Non-pigmented ciliary epithelial cell (primary cell): ENCODE measurements around the gene DUSP15.
A peak's percentile ranks its signal among the peaks of the same experiment; 100 is the strongest.

ENCODE experiments used
- DNase-seq: peaks from one replicate; pipeline ENCODE4 v3.0.0-alpha.2; 2010; ENCODE audit warnings: low read depth

Gene DUSP15

GRCh38 chr20:31894980-31895675 is 24.8 kb upstream of the DUSP15 start:
- peak; percentile 9 for DNase-seq

- DNase-seq = no peak
Measured at GRCh38 chr20:31890646-31891045, 20.3 kb upstream of the DUSP15 start.

DNA sequence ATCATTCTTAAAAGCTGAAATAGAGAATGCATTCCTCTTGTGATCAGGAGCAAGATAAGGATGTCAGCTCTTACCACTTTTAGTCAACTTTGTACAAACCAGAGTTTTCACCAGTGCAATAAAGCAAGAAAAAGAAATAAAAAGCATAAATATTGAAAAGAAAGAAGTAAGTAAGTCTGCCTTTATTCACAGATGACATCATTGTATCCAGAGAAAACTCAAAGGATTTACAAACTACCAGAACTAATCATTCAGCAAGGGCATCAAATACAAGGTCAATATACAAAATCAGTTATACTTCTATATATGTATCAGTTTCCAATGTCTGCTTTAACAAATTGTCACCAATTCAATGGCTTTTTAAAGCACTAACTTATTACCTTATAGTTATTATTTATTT is 13.5 kb upstream of the DUSP15 start:
- no peak for DNase-seq

- DNase-seq = no peak
Measured at GRCh38 chr20:31881945-31882344, 11.6 kb upstream of the DUSP15 start.

DNA sequence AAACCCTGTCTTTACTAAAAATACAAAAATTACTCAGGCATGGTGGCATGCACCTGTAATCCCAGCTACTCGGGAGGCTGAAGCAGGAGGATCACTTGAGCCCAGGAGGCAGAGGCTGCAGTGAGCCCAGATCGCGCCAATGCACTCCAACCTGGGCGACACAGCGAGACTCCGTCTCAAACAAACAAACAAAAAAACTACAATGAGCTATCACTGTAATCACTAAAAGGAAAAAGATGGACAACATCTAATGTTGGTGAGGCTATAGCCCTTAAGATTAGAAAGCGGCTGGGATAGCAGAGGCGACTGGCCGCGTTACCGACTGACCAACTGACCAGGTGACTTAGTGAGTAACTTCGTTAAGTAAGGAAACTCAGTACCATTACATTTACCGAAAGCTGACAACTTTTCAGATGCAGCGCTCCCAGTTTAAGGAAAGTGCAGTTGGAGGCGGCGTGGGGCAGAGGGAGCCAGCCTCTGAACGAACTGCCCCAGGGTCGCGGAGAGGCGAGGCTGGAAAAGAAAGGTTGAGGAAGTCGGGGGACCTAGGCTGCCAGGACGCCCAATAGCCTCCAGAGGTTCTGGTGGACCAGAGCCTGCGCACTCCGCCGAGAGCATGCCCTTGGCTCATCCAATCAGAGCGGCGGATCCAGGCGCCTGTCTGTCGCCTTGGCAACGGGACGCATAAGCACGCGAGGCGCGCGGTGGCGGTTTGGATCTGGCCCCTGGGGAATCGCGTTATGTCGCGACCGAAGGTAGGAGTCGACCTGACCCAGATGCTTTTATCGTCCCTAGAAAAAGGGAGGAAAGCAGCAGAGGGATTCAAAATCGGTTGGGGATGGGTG is 9.0 kb upstream of the DUSP15 start:
- DNase-seq = peak; percentile 71

- no peak for DNase-seq
Measured at GRCh38 chr20:31877684-31878083, 7.4 kb upstream of the DUSP15 start.

DNA sequence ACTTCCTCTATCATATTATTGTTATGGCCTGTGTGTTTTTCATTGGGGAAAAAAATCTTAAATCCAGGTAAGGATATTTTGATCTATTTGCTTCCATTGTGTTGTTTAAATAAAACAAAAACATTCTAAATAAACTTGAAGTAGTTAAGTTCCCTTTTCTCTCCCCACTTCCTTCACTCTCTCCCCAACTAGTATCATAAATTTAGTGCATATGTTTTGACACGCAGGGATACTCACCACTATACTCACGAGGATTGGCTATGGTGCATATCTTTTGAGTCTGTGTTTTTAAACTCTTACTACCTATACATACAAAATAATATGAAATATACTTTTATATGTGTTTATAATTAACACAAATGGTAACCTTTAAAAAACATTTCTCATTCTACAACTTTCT is 5.3 kb upstream of the DUSP15 start:
- DNase-seq = no peak

- no peak for DNase-seq
Measured at GRCh38 chr20:31872406-31872805, 2.1 kb upstream of the DUSP15 start.

GRCh38 chr20:31871618-31871954 is 1.3 kb upstream of the DUSP15 start:
- no peak for DNase-seq

GRCh38 chr20:31870726-31871617 is 645 bp upstream of the DUSP15 start:
- no peak for DNase-seq

GRCh38 chr20:31869673-31869941 is 720 bp downstream of the DUSP15 start:
- no peak for DNase-seq

GRCh38 chr20:31868853-31869672 is 1.3 kb downstream of the DUSP15 start:
- DNase-seq = no peak

DNA sequence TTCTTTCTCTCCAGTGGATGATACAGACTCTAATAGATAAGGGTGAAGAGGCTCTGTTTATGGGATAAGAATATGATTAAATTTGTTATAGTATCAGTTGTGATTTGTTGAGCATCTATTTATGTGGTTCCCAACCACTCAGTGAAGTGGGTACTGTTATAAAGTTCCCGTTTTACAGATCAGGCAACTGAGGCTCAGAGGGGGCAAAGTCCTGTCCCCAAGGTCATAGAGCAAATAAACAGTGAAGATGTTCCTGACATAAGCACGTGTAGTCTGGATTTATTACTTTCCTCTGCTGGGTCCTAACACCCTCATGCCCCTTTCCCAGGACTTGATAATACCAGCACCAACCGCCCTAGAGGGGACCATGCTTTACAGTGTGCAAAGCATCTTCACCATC is 4.1 kb downstream of the DUSP15 start:
- no peak for DNase-seq

GRCh38 chr20:31864521-31865400 is 5.6 kb downstream of the DUSP15 start:
- no peak for DNase-seq

DNA sequence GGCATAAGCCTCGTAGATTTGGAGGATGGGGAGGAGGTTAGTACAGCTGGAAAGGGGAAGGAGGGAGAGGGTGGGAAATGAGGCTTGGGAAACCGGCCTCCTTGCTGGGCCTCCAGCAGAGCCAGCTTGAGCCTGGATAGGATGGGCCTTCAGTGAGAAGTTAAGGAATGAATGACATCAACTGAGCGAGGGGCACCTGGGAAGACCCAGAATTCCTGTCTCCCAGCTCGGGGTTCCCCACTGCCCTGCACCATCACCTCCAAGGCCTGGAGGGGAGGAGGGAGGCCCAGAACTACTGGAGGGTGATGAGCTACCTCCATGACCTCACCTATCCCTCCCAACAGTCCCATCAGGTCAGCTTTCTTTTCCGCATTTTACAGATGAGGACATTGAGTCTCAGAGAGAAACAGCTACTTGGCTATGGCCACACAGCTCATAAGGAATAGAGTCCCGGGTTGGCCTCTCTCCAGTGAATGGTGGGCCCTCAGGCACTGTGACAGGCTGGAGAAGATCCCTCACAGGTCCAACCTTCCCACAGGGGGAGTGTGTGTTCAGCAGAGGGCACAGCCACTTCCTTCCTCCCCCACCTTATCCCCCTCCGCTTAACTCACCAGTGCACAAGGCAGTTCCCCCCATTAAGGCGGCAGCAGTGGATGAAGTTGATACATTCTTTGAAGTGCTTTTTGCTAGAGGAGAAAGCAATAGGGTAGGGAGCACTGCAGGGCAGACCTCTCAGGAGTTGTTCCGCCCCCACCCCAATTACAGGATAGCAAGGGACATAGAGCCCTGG is 6.8 kb downstream of the DUSP15 start:
- DNase-seq = no peak

DNA sequence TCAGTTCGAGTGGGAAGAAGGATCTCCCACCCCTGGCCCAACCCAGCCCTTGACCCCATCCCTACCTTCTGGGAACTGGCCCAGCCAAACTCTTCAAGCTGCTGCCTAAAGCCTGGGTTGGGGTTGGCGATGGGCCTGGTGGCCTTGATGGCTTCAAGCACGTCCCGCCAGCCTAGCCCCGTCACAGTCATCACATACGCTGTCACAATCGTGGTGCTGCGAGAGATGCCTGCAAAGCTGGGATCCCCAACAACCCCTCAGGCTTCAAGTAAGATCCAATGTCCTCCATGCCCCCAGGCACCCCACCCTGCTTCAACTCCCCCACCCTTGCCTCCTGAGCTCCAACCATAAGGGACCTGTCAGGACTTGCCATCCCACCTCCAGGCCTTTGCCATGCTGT is 7.8 kb downstream of the DUSP15 start:
- DNase-seq = no peak

GRCh38 chr20:31862157-31862470 is 8.2 kb downstream of the DUSP15 start:
- DNase-seq = no peak

DNA sequence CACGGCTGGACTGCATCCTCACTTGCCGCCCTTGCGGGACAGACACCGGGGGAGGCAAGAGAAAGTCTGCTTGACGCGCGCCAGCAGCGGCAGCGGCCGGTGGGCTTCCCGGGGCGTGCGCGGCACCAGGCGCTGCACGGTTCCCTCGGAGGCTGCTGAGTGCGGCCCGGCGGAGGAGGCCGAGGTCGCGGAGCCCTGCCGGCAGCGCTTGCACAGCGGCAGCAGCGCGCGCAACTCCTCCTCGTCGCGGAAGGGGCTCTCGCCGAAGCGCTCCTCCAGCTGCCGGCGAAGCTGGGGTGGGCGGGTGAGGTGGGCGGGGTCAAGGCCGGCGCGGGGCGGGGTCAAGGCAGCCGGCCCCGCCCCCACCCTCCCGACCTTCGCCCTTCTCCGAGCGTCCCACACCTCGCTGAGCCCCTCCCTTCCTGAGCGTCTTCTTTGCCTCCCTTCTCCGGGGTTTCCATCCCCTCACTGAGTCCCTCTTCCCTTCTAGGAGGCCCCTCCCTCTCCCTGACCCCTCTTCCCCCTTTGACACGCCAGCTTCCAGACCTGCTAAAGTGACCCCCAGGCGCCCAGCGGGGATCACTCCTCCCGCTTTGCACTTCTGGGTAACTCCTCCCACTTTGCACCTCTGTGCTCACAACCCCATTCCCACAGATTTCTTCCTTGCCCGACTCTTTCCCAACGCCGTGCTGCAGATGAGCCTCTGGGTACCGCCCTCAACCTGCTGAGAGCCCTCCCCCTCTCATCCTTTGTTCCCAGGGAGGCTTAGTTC is 8.8 kb downstream of the DUSP15 start:
- no peak for DNase-seq

DNA sequence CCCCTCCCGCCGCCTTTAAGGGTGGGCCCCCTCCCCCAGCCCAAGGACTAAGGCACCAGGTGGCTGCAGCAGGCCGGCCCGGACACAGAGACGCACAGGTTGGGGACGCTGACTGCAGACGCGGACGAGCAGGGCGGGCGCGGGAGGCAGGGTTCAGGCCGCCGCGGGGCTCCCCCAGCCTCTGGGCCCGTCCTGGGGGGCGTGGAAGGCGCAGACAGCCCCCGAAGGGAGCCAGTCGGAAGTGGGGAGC is 9.3 kb downstream of the DUSP15 start:
- no peak for DNase-seq
